ENCODE measurements around the gene ING5.
A peak's percentile ranks its signal among the peaks of the same experiment; 100 is the strongest.
"Not testable (repeated sequence)": the region's sequence is repeated elsewhere in the genome, so short reads cannot be mapped to it uniquely, and the experiment has no call there.

ING5 gene

GRCh38 chr2:241708879-241709278 lies 7.0 kb downstream of the ING5 start:
- no peak overlapping the region for H3K27ac Mint-ChIP-seq
- H3K9me3 Mint-ChIP-seq, result peaks cover 3% of the 10 kb centered on the region
- peaks cover 7% of the 10 kb centered on the region for H3K4me1 Mint-ChIP-seq
- DNase-seq, result no peak
- H3K36me3 Mint-ChIP-seq (ENCODE audit: low read depth), result peaks cover 59% of the 10 kb centered on the region
- H3K4me3 Mint-ChIP-seq, result no peak overlapping the region
- H3K27me3 Mint-ChIP-seq, result no peaks in the 10 kb centered on the region
- ATAC-seq, result no peak

DNA sequence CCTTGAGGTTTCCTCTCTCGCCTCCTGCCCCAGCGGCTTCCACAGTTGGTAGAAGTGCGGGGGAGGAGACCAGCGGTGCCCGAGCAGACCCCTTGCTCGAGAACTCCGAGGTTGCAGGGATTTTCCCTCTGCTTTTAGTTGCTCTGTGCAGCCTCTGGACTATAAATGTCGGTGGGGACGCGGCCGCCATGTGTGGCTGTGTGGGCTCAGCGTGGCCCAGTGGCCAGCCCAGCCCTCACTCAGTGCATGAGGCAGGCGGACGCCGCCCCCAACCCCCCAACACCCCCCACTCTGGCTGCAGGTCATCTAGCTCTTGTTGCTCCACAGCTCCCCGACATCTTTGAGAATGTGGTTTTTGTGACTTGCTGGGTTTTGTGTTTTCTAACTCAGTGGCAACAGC lies 17.3 kb downstream of the ING5 start:
- no peak overlapping the region for H3K27ac Mint-ChIP-seq
- H3K4me3 Mint-ChIP-seq, result no peak overlapping the region
- H3K9me3 Mint-ChIP-seq, result no peaks in the 10 kb centered on the region
- H3K36me3 Mint-ChIP-seq (ENCODE audit: low read depth), result peaks cover 49% of the 10 kb centered on the region
- no peak for DNase-seq
- ATAC-seq, result no peak
- H3K27me3 Mint-ChIP-seq, result no peaks in the 10 kb centered on the region
- H3K4me1 Mint-ChIP-seq, result no peaks in the 10 kb centered on the region

- DNase-seq, result no peak
- Mint-ChIP-seq H3K27ac (no peak overlapping the region), H3K27me3 (no peaks in the 10 kb centered on the region), H3K4me1 (no peaks in the 10 kb centered on the region), H3K9me3 (no peaks in the 10 kb centered on the region), H3K36me3 (ENCODE audit: low read depth) (peaks cover 46% of the 10 kb centered on the region), H3K4me3 (no peak overlapping the region)
- ATAC-seq, result no peak
These were observed 18.3 kb downstream of the ING5 start for GRCh38 chr2:241720099-241720498.

DNA sequence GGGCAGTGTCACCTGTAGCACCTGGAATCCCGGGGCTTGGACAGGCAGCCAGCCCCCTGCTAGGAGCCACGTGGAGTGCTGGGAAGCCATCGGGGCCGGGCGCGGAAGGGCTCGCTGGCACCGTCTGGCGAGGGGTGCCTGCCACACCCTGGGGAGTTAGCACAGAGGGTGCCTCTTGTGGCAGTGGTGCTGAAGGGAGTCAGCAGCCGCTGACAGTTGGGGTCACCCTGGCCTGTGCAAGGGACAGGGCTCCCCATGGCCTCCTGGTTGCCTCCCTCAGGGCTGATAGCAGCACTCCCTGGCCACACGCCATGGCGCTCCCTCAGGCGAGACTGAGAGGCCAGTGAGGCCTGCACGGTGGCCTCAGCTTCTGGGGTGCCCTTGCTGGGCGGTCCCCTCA lies 18.7 kb downstream of the ING5 start:
- no peaks in the 10 kb centered on the region for H3K27me3 Mint-ChIP-seq
- DNase-seq (no peak), ATAC-seq (no peak)
- no peak overlapping the region for H3K4me3 Mint-ChIP-seq
- H3K9me3 Mint-ChIP-seq, result no peaks in the 10 kb centered on the region
- H3K27ac Mint-ChIP-seq, result no peak overlapping the region
- peaks cover 46% of the 10 kb centered on the region for H3K36me3 Mint-ChIP-seq (ENCODE audit: low read depth)
- H3K4me1 Mint-ChIP-seq, result no peaks in the 10 kb centered on the region

DNA sequence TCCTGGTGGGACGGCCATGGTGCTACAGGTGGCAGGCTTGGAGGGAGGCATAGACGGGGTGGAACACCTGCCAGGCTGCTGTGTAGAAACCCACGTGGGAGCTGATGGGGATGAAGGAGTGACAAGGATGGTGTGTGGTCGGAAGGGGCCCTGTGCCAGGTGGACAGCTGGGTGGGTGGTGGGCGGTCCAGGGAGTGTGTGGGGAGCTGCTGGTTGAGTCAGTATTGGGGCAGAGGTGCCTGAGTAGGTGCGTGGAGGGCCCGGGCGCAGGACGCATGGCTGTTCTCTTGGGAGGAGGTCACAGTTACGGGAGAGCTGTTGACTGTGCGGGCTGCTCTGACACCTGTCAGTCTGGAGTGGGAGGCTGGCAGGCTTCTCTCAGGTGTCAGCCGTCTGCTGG lies 20.0 kb downstream of the ING5 start:
- Mint-ChIP-seq H3K36me3 (ENCODE audit: low read depth) (peaks cover 47% of the 10 kb centered on the region), H3K9me3 (no peaks in the 10 kb centered on the region), H3K27ac (no peak overlapping the region), H3K4me1 (no peaks in the 10 kb centered on the region), H3K27me3 (no peaks in the 10 kb centered on the region), H3K4me3 (no peak overlapping the region)
- DNase-seq (no peak), ATAC-seq (no peak)

DNA sequence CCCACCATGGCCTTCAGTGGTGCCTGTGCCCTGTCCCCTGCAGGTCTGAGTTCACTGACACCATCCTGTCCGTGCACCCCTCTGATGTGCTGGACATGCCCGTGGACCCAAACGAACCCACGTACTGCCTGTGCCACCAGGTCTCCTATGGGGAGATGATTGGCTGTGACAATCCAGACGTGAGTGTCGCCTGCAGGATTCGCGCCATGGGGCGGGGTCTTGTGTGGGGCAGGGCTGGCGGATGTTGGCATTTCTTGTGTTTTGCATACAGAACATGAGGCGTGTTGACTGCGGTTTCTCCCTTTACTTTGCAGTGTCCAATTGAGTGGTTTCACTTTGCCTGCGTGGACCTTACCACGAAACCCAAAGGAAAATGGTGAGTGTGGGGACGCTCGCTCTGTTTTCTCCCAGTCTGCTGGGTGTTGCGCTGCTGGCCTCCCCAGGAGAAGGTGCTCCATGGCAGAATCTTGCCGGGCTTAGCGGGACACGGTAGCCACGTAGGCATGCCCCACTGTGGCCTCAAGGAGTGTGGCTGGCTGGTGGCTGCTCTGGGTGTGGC lies 21.1 kb downstream of the ING5 start:
- Mint-ChIP-seq H3K36me3 (ENCODE audit: low read depth) (peaks cover 41% of the 10 kb centered on the region), H3K27ac (no peak overlapping the region), H3K9me3 (no peaks in the 10 kb centered on the region), H3K4me3 (no peak overlapping the region), H3K4me1 (no peaks in the 10 kb centered on the region), H3K27me3 (no peaks in the 10 kb centered on the region)
- ATAC-seq (no peak), DNase-seq (no peak)

- DNase-seq (peak; percentile 34), ATAC-seq (peak; percentile 54)
- H3K27ac Mint-ChIP-seq, result no peak overlapping the region
- H3K4me3 Mint-ChIP-seq, result no peak overlapping the region
- H3K4me1 Mint-ChIP-seq, result peaks cover 2% of the 10 kb centered on the region
- H3K9me3 Mint-ChIP-seq, result no peaks in the 10 kb centered on the region
- peaks cover 41% of the 10 kb centered on the region for H3K36me3 Mint-ChIP-seq (ENCODE audit: low read depth)
- H3K27me3 Mint-ChIP-seq, result no peaks in the 10 kb centered on the region
These were observed 22.6 kb downstream of the ING5 start for GRCh38 chr2:241724259-241724974.

DNA sequence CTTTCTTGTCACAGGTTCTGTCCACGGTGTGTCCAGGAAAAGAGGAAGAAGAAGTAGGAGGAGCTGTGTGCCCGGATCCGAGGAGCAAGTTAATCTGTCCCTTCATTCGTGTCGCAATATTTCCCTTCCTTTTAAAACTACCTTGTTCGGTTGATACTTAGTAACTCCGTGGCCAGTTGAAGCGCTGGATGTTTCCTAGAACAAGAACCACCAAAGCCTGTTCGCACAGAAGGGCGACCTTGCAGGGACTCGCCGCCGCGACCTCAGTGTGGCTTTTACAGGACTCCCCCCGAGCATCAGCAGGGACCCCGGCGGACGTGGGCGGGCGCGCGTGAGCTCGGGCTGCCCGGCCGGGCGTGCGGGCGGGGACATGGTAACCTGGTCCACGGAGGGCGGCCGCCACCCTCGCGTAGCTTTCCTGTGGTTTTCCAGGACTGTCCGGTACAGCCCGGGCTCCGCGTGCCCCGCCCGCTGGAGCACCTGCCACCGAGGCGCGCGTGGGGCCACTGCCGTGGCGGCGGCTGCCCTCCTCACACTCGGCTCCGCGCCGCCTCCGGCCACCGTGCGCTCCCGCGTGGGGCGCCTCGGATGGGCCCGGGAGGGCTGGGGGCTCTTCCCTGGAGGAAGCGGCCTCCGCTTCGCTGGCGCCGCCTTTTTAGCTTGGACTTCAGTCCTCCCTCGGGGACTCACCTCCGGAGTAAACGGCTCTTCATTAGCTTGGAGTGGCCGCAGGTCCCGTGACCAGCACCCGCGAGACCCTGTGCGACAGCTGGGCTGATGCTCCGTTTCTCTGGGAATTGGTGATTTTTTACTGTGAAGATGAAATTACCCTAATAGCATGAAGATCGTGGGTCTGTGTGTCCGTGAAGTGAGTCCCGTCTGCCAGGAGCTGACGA lies 23.4 kb downstream of the ING5 start:
- no peak overlapping the region for H3K4me3 Mint-ChIP-seq
- no peak for DNase-seq
- H3K27me3 Mint-ChIP-seq, result no peaks in the 10 kb centered on the region
- peaks cover 9% of the 10 kb centered on the region for H3K4me1 Mint-ChIP-seq
- peaks cover 40% of the 10 kb centered on the region for H3K36me3 Mint-ChIP-seq (ENCODE audit: low read depth)
- H3K27ac Mint-ChIP-seq, result no peak overlapping the region
- H3K9me3 Mint-ChIP-seq, result no peaks in the 10 kb centered on the region
- ATAC-seq, result no peak

- Mint-ChIP-seq H3K4me1 (peaks cover 22% of the 10 kb centered on the region), H3K9me3 (no peaks in the 10 kb centered on the region), H3K4me3 (no peak overlapping the region), H3K36me3 (ENCODE audit: low read depth) (peaks cover 36% of the 10 kb centered on the region), H3K27me3 (no peaks in the 10 kb centered on the region), H3K27ac (no peak overlapping the region)
- DNase-seq (no peak), ATAC-seq (no peak)
These were observed 24.6 kb downstream of the ING5 start for GRCh38 chr2:241726459-241726858.

GRCh38 chr2:241728000-241728399 lies 26.2 kb downstream of the ING5 start:
- no peaks in the 10 kb centered on the region for H3K9me3 Mint-ChIP-seq
- H3K4me3 Mint-ChIP-seq, result no peak overlapping the region
- H3K27me3 Mint-ChIP-seq, result no peaks in the 10 kb centered on the region
- no peak overlapping the region for H3K27ac Mint-ChIP-seq
- ATAC-seq (no peak), DNase-seq (no peak)
- H3K4me1 Mint-ChIP-seq, result peaks cover 34% of the 10 kb centered on the region
- peaks cover 22% of the 10 kb centered on the region for H3K36me3 Mint-ChIP-seq (ENCODE audit: low read depth)

DNA sequence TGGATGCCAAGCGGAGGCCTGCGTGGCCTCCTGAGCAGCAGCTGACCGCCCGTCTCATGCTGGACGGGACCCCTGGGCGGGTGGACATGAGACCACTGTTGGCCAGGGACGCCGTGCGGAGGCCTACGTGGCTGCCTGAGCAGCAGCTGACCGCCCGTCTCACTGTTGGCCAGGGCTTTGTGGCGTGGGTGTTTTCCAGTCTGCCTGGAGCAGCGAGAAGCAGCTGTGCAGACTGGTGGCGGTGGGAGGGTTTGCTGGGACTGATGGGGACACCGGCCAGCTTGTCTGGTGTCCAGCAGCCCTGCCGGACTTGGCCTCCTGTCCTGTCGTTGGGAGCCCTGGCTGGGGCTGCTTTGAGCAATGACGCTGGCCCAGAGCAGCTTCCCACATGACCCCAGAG lies 26.8 kb downstream of the ING5 start:
- DNase-seq (no peak), ATAC-seq (no peak)
- no peaks in the 10 kb centered on the region for H3K9me3 Mint-ChIP-seq
- no peak overlapping the region for H3K4me3 Mint-ChIP-seq
- peaks cover 16% of the 10 kb centered on the region for H3K36me3 Mint-ChIP-seq (ENCODE audit: low read depth)
- peaks cover 37% of the 10 kb centered on the region for H3K4me1 Mint-ChIP-seq
- no peak overlapping the region for H3K27ac Mint-ChIP-seq
- H3K27me3 Mint-ChIP-seq, result no peaks in the 10 kb centered on the region

- no peak for ATAC-seq
- Mint-ChIP-seq H3K9me3 (no peaks in the 10 kb centered on the region), H3K4me1 (peaks cover 40% of the 10 kb centered on the region), H3K4me3 (peak overlapping the region; percentile 32), H3K36me3 (ENCODE audit: low read depth) (peaks cover 8% of the 10 kb centered on the region), H3K27me3 (no peaks in the 10 kb centered on the region), H3K27ac (peak overlapping the region; percentile 79)
- DNase-seq, result no peak
These were observed 28.0 kb downstream of the ING5 start for GRCh38 chr2:241729868-241730267.

- DNase-seq, result peak; percentile 25
- no peaks in the 10 kb centered on the region for H3K9me3 Mint-ChIP-seq
- no peak for ATAC-seq
- peaks cover 4% of the 10 kb centered on the region for H3K36me3 Mint-ChIP-seq (ENCODE audit: low read depth)
- H3K27me3 Mint-ChIP-seq, result no peaks in the 10 kb centered on the region
- peak overlapping the region; percentile 15 for H3K27ac Mint-ChIP-seq
- H3K4me1 Mint-ChIP-seq, result peaks cover 45% of the 10 kb centered on the region
- H3K4me3 Mint-ChIP-seq, result peak overlapping the region; percentile 12
These were observed 28.9 kb downstream of the ING5 start for GRCh38 chr2:241730671-241731293.

DNA sequence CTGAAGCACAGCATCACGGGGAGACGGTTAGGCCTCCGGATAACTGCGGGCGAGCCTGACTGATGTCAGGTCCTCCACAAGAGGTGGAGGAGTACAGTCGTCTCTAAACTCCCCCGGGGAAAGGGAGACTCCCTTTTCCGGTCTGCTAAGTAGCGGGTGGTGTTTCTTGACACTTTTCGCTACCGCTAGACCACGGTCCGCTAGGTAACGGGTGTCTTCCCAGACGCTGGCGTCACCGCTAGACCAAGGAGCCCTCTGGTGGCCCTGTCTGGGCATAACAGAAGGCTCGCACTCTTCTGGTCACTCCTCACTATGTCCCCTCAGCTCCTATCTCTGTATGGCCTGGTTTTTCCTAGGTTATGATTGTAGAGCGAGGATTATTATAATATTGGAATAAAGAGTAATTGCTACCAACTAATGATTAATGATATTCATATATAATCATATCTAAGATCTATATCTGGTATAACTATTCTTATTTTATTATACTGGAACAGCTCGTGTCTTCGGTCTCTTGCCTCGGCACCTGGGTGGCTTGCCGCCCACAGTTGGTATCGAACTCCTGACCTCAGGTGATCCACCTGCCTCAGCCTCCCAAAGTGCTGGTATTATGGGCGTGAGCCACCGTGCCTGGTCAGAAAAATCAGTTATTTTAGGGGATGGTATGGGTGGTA lies 30.8 kb downstream of the ING5 start:
- H3K36me3 Mint-ChIP-seq (ENCODE audit: low read depth); ATAC-seq; H3K27me3 Mint-ChIP-seq; H3K27ac Mint-ChIP-seq; H3K4me3 Mint-ChIP-seq; H3K9me3 Mint-ChIP-seq: not testable (repeated sequence)
- H3K4me1 Mint-ChIP-seq, result peaks cover 53% of the 10 kb centered on the region
- peak; percentile 77 for DNase-seq
